ENCODE results near the gene GCSH. TPM values are rescaled to one million over a fixed set of nuclear protein-coding genes. Genes with fewer than 3 reads are reported as not detected.

Gene GCSH
- total RNA-seq, 2 experiments from 2014 or later = 11.7 to 42.5 TPM

DNA sequence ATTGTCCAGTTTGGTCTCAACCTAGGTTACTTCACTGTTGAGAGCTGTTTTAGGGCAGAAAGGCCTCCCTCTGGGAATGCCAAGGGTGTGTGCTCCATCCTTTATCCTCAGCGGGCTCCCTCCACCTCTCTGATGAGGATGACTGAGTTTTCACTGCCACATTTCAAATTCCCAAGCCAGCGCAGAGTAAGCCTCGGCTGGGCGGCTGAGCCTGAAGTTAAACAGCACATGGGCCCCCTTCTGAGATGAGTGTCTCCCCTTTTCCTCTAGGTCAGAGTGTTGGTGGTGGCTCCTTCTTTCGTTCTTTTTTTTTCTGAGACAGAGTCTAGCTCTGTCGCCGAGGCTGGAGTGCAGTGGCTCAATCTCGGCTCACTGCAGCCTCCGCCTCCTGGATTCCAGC, 5.5 kb upstream of the GCSH start:
- H3K4me1 ChIP-seq (ENCODE audit: insufficient read depth, low read length, poor library complexity, severe bottlenecking) = peaks cover 5% of the 10 kb centered on the region
- intact Hi-C loops (cut with micrococcal nuclease; ENCODE audit: unreplicated experiment) = no loop called here
- POLR2A ChIA-PET = interaction anchor here (1.1 kb wide), 1 partner anchor 25 kb away, joined by 3 read pairs; the partner anchor contains the start of gene C16orf46
- no peak for DNase-seq (ENCODE audit: low spot score)
- H4K20me1 ChIP-seq (ENCODE audit: insufficient read depth, low read length) = no peaks in the 10 kb centered on the region
- TF ChIP-seq, protein P1, sequence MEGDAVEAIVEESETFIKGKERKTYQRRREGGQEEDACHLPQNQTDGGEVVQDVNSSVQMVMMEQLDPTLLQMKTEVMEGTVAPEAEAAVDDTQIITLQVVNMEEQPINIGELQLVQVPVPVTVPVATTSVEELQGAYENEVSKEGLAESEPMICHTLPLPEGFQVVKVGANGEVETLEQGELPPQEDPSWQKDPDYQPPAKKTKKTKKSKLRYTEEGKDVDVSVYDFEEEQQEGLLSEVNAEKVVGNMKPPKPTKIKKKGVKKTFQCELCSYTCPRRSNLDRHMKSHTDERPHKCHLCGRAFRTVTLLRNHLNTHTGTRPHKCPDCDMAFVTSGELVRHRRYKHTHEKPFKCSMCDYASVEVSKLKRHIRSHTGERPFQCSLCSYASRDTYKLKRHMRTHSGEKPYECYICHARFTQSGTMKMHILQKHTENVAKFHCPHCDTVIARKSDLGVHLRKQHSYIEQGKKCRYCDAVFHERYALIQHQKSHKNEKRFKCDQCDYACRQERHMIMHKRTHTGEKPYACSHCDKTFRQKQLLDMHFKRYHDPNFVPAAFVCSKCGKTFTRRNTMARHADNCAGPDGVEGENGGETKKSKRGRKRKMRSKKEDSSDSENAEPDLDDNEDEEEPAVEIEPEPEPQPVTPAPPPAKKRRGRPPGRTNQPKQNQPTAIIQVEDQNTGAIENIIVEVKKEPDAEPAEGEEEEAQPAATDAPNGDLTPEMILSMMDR (conservative IDR thresholded peaks at IDR 0.05; ENCODE audit: low read length) = no peak
- no peak for TF ChIP-seq EZH2phosphoT487 (IDR thresholded peaks at IDR 0.05; ENCODE audit: borderline replicate concordance, low read depth, low read length)
- CTCF ChIA-PET (ENCODE audit: unreplicated experiment) = no interaction called here
- H3K27ac ChIP-seq (ENCODE audit: low read depth, low read length, poor library complexity, severe bottlenecking) = no peak overlapping the region
- H3K9me2 ChIP-seq (ENCODE audit: insufficient read depth, low read length) = no peaks in the 10 kb centered on the region
- H2AFZ ChIP-seq (ENCODE audit: low read length) = no peak overlapping the region
- no peaks in the 10 kb centered on the region for H3K9me3 ChIP-seq (ENCODE audit: low read length)
- no TSS peak for BruUV-seq (replicated peaks)
- no peaks in the 10 kb centered on the region for H3K36me3 ChIP-seq (ENCODE audit: insufficient read depth, low read length)
- H3K79me2 ChIP-seq (ENCODE audit: insufficient read depth, low read depth, low read length) = no peaks in the 10 kb centered on the region
- H3K4me3 ChIP-seq (ENCODE audit: low read depth, low read length, poor library complexity, severe bottlenecking) = no peak overlapping the region
- H3K4me2 ChIP-seq (ENCODE audit: low read length) = no peak overlapping the region

DNA sequence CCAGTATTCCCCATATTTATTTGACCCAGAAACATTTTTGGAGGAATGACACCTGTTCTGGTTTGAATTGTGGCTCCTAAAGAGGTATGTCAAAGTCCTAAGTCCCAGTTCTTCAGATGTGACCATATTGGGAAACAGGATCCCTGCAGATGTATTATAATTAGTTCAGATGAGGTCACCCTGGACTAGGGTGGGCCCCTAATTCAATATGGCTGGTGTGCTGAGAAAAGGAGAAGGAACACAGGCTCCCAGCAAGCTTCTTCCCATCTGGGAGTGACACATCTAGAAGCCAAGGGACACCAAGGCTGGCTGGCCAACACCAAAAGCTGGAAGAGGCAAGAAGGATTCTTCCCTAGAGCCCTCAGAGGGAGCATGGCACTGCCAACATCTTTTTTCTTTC, 3.8 kb upstream of the GCSH start:
- Histone ChIP-seq H3K36me3 (ENCODE audit: insufficient read depth, low read length) (no peaks in the 10 kb centered on the region), H3K4me3 (ENCODE audit: low read depth, low read length, poor library complexity, severe bottlenecking) (no peak overlapping the region), H3K4me2 (ENCODE audit: low read length) (no peak overlapping the region), H4K20me1 (ENCODE audit: insufficient read depth, low read length) (no peaks in the 10 kb centered on the region), H3K9me2 (ENCODE audit: insufficient read depth, low read length) (no peaks in the 10 kb centered on the region), H2AFZ (ENCODE audit: low read length) (no peak overlapping the region), H3K9me3 (ENCODE audit: low read length) (no peaks in the 10 kb centered on the region), H3K79me2 (ENCODE audit: insufficient read depth, low read depth, low read length) (peaks cover 8% of the 10 kb centered on the region; the same call in 1 of the 2 replicates), H3K27ac (ENCODE audit: low read depth, low read length, poor library complexity, severe bottlenecking) (no peak overlapping the region), H3K4me1 (ENCODE audit: insufficient read depth, low read length, poor library complexity, severe bottlenecking) (peaks cover 10% of the 10 kb centered on the region)
- CTCF ChIA-PET (ENCODE audit: unreplicated experiment) = no interaction called here
- TF ChIP-seq, protein P1 (conservative IDR thresholded peaks at IDR 0.05; ENCODE audit: low read length) = no peak
- TF ChIP-seq EZH2phosphoT487 (IDR thresholded peaks at IDR 0.05; ENCODE audit: borderline replicate concordance, low read depth, low read length) = no peak
- intact Hi-C loops (cut with micrococcal nuclease; ENCODE audit: unreplicated experiment) = loop anchor here (10.0 kb wide), 1 partner anchor 215 kb away; the partner anchor contains the start of gene GAN
- POLR2A ChIA-PET = no interaction called here
- BruUV-seq (replicated peaks) = no TSS peak
- no peak for DNase-seq (ENCODE audit: low spot score)

DNA sequence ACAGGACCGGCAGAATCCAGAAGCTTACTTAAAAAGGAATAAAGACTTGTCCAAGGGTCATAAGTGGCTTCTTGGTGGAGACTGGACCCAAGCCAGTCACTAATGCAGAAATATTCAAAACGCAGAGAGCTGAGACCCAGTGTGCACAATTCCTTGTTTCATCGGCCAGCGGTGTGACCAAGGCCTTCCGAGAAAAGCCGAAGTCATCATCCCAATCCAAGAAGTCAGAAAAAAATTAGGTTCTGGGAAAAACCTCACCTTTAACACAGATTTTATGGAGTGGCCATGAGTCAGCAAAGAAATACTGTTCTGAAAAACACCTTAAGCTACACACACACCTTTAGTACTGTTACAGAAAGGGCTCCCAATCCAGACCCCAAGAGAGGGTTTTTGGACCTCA, 1.0 kb upstream of the GCSH start:
- CTCF ChIA-PET (ENCODE audit: unreplicated experiment) = no interaction called here
- POLR2A ChIA-PET = interaction anchor here (1.1 kb wide), 1 partner anchor 618 kb away, joined by 3 read pairs; no protein-coding TSS in a partner anchor
- BruUV-seq (replicated peaks) = no TSS peak

More for the DNA sequence above, 1.0 kb upstream of the GCSH start:
- H2AFZ ChIP-seq (ENCODE audit: low read length) = peak overlapping the region; percentile 75; the same call in 1 of the 2 replicates
- no peak overlapping the region for H3K4me3 ChIP-seq (ENCODE audit: low read depth, low read length, poor library complexity, severe bottlenecking)
- no peak for DNase-seq (ENCODE audit: low spot score)
- peak overlapping the region; percentile 44; the same call in 1 of the 2 replicates for H3K4me2 ChIP-seq (ENCODE audit: low read length)
- H3K79me2 ChIP-seq (ENCODE audit: insufficient read depth, low read depth, low read length) = peaks cover 22% of the 10 kb centered on the region; the same call in 1 of the 2 replicates
- H3K9me2 ChIP-seq (ENCODE audit: insufficient read depth, low read length) = no peaks in the 10 kb centered on the region
- intact Hi-C loops (cut with micrococcal nuclease; ENCODE audit: unreplicated experiment) = loop anchor here (10.0 kb wide), 1 partner anchor 218 kb away; the partner anchor contains the start of gene GAN
- H3K36me3 ChIP-seq (ENCODE audit: insufficient read depth, low read length) = peaks cover 3% of the 10 kb centered on the region; the same call in 1 of the 2 replicates
- no peak overlapping the region for H3K27ac ChIP-seq (ENCODE audit: low read depth, low read length, poor library complexity, severe bottlenecking)
- H3K4me1 ChIP-seq (ENCODE audit: insufficient read depth, low read length, poor library complexity, severe bottlenecking) = peaks cover 23% of the 10 kb centered on the region
- TF ChIP-seq, protein P1 (conservative IDR thresholded peaks at IDR 0.05; ENCODE audit: low read length) = no peak
- no peak for TF ChIP-seq EZH2phosphoT487 (IDR thresholded peaks at IDR 0.05; ENCODE audit: borderline replicate concordance, low read depth, low read length)
- H4K20me1 ChIP-seq (ENCODE audit: insufficient read depth, low read length) = no peaks in the 10 kb centered on the region
- no peaks in the 10 kb centered on the region for H3K9me3 ChIP-seq (ENCODE audit: low read length)
